Keratinocyte (primary cell): Measurements from ENCODE around the gene AGAP1. TPM values are rescaled to one million over a fixed set of nuclear protein-coding genes. Genes with fewer than 3 reads are reported as not detected.

Experiments used
- DNase-seq: peaks from one replicate; pipeline ENCODE4 v3.0.0-alpha.2; 2011; ENCODE audit warnings: low read depth, missing footprints, low spot score
- FAIRE-seq: peaks from 2 replicates; lab custom pipeline; 2011; peaks lifted over from hg19 to GRCh38; lab: Jason Lieb, UNC
- H2AFZ ChIP-seq: 2 replicates; pipeline ENCODE4 v1.6.0; 2012; ENCODE audit warnings: low read length, control low read depth, inconsistent platforms; ENCODE audit not compliant: control insufficient read depth
- H3K27ac ChIP-seq: 2 replicates; pipeline ENCODE4 v1.5.1; 2011; ENCODE audit warnings: low read length; ENCODE audit not compliant: control insufficient read depth, insufficient read depth
- H3K27me3 ChIP-seq: 3 replicates; pipeline ENCODE4 v1.6.0; 2011; ENCODE audit warnings: low read length; ENCODE audit not compliant: control insufficient read depth, insufficient read depth; ENCODE audit errors: extremely low read depth
- H3K36me3 ChIP-seq, 2 experiments: 2 replicates in 1 of 2; 3 replicates in 1 of 2; pipeline ENCODE4 v1.5.1; 2011; ENCODE audit warnings: low read length in 2 of 2, mild to moderate bottlenecking in 1 of 2; ENCODE audit not compliant: control insufficient read depth in 2 of 2, insufficient read depth in 2 of 2; ENCODE audit errors: extremely low read depth in 1 of 2
- H3K4me1 ChIP-seq: 3 replicates; pipeline ENCODE4 v1.5.1; 2011; ENCODE audit warnings: low read length; ENCODE audit not compliant: control insufficient read depth, insufficient read depth; ENCODE audit errors: extremely low read depth
- H3K4me2 ChIP-seq: 3 replicates; pipeline ENCODE4 v1.6.0; 2011; ENCODE audit warnings: low read depth, low read length; ENCODE audit not compliant: control insufficient read depth, insufficient read depth; ENCODE audit errors: extremely low read depth
- H3K4me3 ChIP-seq, 3 experiments: fragments of 200-600 bp in 1 of 3; sonication (generic) in 1 of 3; 2 replicates in 2 of 3; 3 replicates in 1 of 3; pipeline ENCODE4 v1.5.1; 2011 to 2016; ENCODE audit warnings: low read length in 3 of 3, mild to moderate bottlenecking in 3 of 3, control low read depth in 2 of 3, inconsistent platforms in 1 of 3, low read depth in 1 of 3, mixed read lengths in 1 of 3, mixed run types in 1 of 3, moderate library complexity in 1 of 3; ENCODE audit not compliant: control insufficient read depth in 2 of 3, insufficient read depth in 2 of 3; ENCODE audit errors: extremely low read depth in 1 of 3
- H3K79me2 ChIP-seq: 2 replicates; pipeline ENCODE4 v1.6.0; 2012; ENCODE audit warnings: low read length; ENCODE audit not compliant: control insufficient read depth, insufficient read depth
- H3K9ac ChIP-seq: 3 replicates; pipeline ENCODE4 v1.6.0; 2011; ENCODE audit warnings: low read length; ENCODE audit not compliant: control insufficient read depth, insufficient read depth; ENCODE audit errors: extremely low read depth
- H3K9me1 ChIP-seq: 3 replicates; pipeline ENCODE4 v1.6.0; 2011; ENCODE audit warnings: low read length; ENCODE audit not compliant: control insufficient read depth, insufficient read depth; ENCODE audit errors: extremely low read depth
- H3K9me3 ChIP-seq: 2 replicates; pipeline ENCODE4 v1.5.1; 2012; ENCODE audit warnings: low read depth, low read length; ENCODE audit not compliant: control insufficient read depth
- H4K20me1 ChIP-seq: 3 replicates; pipeline ENCODE4 v1.6.0; 2011; ENCODE audit warnings: low read length; ENCODE audit not compliant: control insufficient read depth, insufficient read depth; ENCODE audit errors: extremely low read depth
- CTCF ChIP-seq, 3 experiments: IDR thresholded peaks in 1 of 3; conservative IDR thresholded peaks in 1 of 3; optimal IDR thresholded peaks in 1 of 3; 2 replicates in 2 of 3; 3 replicates in 1 of 3; pipeline versions ENCODE3 to v1.5.1; 2011; ENCODE audit warnings: low read length in 3 of 3, mild to moderate bottlenecking in 3 of 3, moderate library complexity in 2 of 3, control low read depth in 1 of 3, inconsistent platforms in 1 of 3; ENCODE audit not compliant: insufficient read depth in 2 of 3; ENCODE audit errors: extremely low read depth in 1 of 3
- EZH2 ChIP-seq: IDR thresholded peaks from one replicate; pipeline ENCODE4 v1.6.1; 2012; ENCODE audit warnings: inconsistent platforms, mild to moderate bottlenecking, low read length, moderate library complexity
- dilution Hi-C: fragments of 300-500 bp; cut with MboI; formaldehyde crosslinking; loops from one replicate; pipeline ENCODE4 v1.7.0; 2020; ENCODE audit warnings: low sequenced_read_pairs; ENCODE audit not compliant: extremely low pct_ligation_motif_present
- polyA plus RNA-seq, 5 experiments: library from polyadenylated mRNA; depleted of rRNA in 3 of 5; stranded (reverse) in 3 of 5; stranded (forward) in 1 of 5; unstranded in 1 of 5; fragments of >200 nt; gene quantifications; 1 replicate in 1 of 5; 2 replicates in 3 of 5; 3 replicates in 1 of 5; pipeline versions ENCODE4 v1.2.1 to v1.2.3, GENCODE V29; 2011 to 2012; ENCODE audit warnings: missing spikeins in 2 of 5, low read depth in 1 of 5, low replicate concordance in 1 of 5

Gene AGAP1
- polyA plus RNA-seq, 1 donor (not counting 4 experiments of a cell fraction or from before 2014, with no cell fraction given) = 12.6 TPM

- TF ChIP-seq EZH2 (no peak), CTCF (optimal IDR thresholded peaks at IDR 0.05 in 1 of 3, IDR thresholded peaks at IDR 0.05 in 1 of 3, conservative IDR thresholded peaks at IDR 0.05 in 1 of 3; ENCODE audit: extremely low read depth in 1 of 3, insufficient read depth in 2 of 3, low read length in 3 of 3) (no peak)
- FAIRE-seq (no peak), DNase-seq (no peak)
- Histone ChIP-seq H3K27ac (no peak overlapping the region), H3K4me1 (no peaks in the 10 kb centered on the region), H4K20me1 (no peaks in the 10 kb centered on the region), H3K36me3 (no peaks in the 10 kb centered on the region), H3K9ac (no peak overlapping the region), H2AFZ (no peak overlapping the region), H3K79me2 (no peaks in the 10 kb centered on the region), H3K27me3 (no peaks in the 10 kb centered on the region), H3K4me2 (no peak overlapping the region), H3K9me3 (no peaks in the 10 kb centered on the region), H3K9me1 (no peaks in the 10 kb centered on the region), H3K4me3 (no peak overlapping the region)
- dilution Hi-C loops = no loop called here
These were observed 636.6 kb downstream of the AGAP1 start for GRCh38 chr2:236130349-236130998.

GRCh38 chr2:236131073-236131692 is 637.3 kb downstream of the AGAP1 start:
- Histone ChIP-seq H3K4me2 (no peak overlapping the region), H3K9me3 (no peaks in the 10 kb centered on the region), H3K4me1 (no peaks in the 10 kb centered on the region), H3K27ac (no peak overlapping the region), H3K79me2 (no peaks in the 10 kb centered on the region), H2AFZ (no peak overlapping the region), H3K9me1 (no peaks in the 10 kb centered on the region), H4K20me1 (no peaks in the 10 kb centered on the region), H3K4me3 (no peak overlapping the region), H3K9ac (no peak overlapping the region), H3K27me3 (no peaks in the 10 kb centered on the region), H3K36me3 (no peaks in the 10 kb centered on the region)
- no peak for DNase-seq
- FAIRE-seq = no peak
- dilution Hi-C loops = no loop called here
- TF ChIP-seq CTCF (optimal IDR thresholded peaks at IDR 0.05 in 1 of 3, IDR thresholded peaks at IDR 0.05 in 1 of 3, conservative IDR thresholded peaks at IDR 0.05 in 1 of 3; ENCODE audit: extremely low read depth in 1 of 3, insufficient read depth in 2 of 3, low read length in 3 of 3) = no peak
- no peak for TF ChIP-seq EZH2
